ENCODE measurements around the gene DCTD. TPM values are rescaled to one million over a fixed set of nuclear protein-coding genes. Genes with fewer than 3 reads are reported as not detected.

DCTD gene
- total and polyA plus RNA-seq, 2 of the 13 experiments (the other 11 are each of a cell fraction or from before 2014, with no cell fraction given): 85.1 to 95.3 TPM

DNA sequence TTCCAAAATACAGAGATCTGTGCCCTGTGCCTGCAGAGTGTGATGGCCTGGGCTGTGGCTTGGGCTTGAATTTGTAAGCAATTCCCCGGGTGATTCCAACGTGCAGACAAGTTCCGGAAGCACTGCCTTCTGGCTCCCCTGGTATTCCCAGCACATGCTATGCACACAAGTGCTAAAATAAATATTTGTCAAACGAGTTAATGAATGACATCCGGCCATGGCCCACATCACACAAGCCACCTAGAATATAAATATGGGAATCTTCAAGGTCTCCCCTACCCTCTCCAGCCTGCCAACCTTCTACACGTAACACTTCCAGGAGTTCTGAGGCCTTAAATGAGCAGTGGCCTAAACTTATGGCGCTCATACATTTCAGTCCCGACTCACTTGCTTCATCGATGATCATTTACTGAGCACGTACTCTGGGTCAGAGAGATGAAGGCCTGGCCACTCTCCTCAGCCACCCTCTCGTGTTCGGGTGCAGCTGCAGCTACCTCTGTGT is 21.3 kb downstream of the DCTD start (continued):
- TF ChIP-seq ZNF234 (CRISPR knock-in tag; conservative IDR thresholded peaks at IDR 0.05) (no peak), STAG1 (CRISPR knock-in tag; IDR thresholded peaks at IDR 0.05) (peak; percentile 21; the same call in 1 of the 2 replicates), REXO4 (CRISPR knock-in tag; IDR thresholded peaks at IDR 0.05; ENCODE audit: borderline replicate concordance) (no peak), JUND (CRISPR knock-in tag; IDR thresholded peaks at IDR 0.05) (0 out of 2 replicates have a peak, but pooled peaks have one; percentile 66), ZFYVE20 (CRISPR knock-in tag; IDR thresholded peaks at IDR 0.05; ENCODE audit: borderline replicate concordance, low read depth) (no peak), ZNF484 (CRISPR knock-in tag; IDR thresholded peaks at IDR 0.05; ENCODE audit: borderline replicate concordance, low read depth) (no peak), THYN1 (CRISPR knock-in tag; IDR thresholded peaks at IDR 0.05; ENCODE audit: borderline replicate concordance, low read depth) (no peak), ZNF614 (CRISPR knock-in tag; IDR thresholded peaks at IDR 0.05; ENCODE audit: borderline replicate concordance) (peak; percentile 81; the same call in 1 of the 2 replicates), XRCC5 (optimal IDR thresholded peaks at IDR 0.05; ENCODE audit: low read length) (no peak)
- TF ChIP-seq, protein P1, sequence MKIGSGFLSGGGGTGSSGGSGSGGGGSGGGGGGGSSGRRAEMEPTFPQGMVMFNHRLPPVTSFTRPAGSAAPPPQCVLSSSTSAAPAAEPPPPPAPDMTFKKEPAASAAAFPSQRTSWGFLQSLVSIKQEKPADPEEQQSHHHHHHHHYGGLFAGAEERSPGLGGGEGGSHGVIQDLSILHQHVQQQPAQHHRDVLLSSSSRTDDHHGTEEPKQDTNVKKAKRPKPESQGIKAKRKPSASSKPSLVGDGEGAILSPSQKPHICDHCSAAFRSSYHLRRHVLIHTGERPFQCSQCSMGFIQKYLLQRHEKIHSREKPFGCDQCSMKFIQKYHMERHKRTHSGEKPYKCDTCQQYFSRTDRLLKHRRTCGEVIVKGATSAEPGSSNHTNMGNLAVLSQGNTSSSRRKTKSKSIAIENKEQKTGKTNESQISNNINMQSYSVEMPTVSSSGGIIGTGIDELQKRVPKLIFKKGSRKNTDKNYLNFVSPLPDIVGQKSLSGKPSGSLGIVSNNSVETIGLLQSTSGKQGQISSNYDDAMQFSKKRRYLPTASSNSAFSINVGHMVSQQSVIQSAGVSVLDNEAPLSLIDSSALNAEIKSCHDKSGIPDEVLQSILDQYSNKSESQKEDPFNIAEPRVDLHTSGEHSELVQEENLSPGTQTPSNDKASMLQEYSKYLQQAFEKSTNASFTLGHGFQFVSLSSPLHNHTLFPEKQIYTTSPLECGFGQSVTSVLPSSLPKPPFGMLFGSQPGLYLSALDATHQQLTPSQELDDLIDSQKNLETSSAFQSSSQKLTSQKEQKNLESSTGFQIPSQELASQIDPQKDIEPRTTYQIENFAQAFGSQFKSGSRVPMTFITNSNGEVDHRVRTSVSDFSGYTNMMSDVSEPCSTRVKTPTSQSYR (CRISPR knock-in tag; IDR thresholded peaks at IDR 0.05; ENCODE audit: borderline replicate concordance): no peak; the same call in 1 of the 2 replicates

Data from HepG2 (cell line).